Esophagus muscularis mucosa (tissue), 3 donors: Measurements from ENCODE around the gene GALNT6.
"Not testable (repeated sequence)": the region's sequence is repeated elsewhere in the genome, so short reads cannot be mapped to it uniquely, and the experiment has no call there.

Experiments
- CTCF ChIP-seq, 3 experiments: fragments of 200-600 bp in 2 of 3; fragments of 450-650 bp in 1 of 3; sonication (generic) in 2 of 3; IDR thresholded peaks; one replicate each; pipeline ENCODE4 v1.5.1; 2017 to 2019; ENCODE audit warnings: antibody characterized with exemption in 3 of 3, mild to moderate bottlenecking in 2 of 3, moderate library complexity in 1 of 3
- EP300 ChIP-seq: sonication (generic); formaldehyde crosslinking; IDR thresholded peaks from one replicate; pipeline ENCODE4 v1.6.1; 2017; ENCODE audit warnings: antibody characterized with exemption

GRCh38 chr12:51318057-51318806, 73.0 kb downstream of the GALNT6 start:
- not testable (repeated sequence) for TF ChIP-seq EP300; CTCF (IDR thresholded peaks at IDR 0.05)
